GM12872 (cell line): ENCODE results near the gene RWDD3.

Experiments
- TF ChIP-seq, protein P1 (sequence below): IDR thresholded peaks from 3 replicates; pipeline ENCODE4 v1.5.1; 2011; ENCODE audit warnings: low read depth, mild to moderate bottlenecking, low read length, moderate library complexity; ENCODE audit not compliant: insufficient read depth

The RWDD3 gene

DNA sequence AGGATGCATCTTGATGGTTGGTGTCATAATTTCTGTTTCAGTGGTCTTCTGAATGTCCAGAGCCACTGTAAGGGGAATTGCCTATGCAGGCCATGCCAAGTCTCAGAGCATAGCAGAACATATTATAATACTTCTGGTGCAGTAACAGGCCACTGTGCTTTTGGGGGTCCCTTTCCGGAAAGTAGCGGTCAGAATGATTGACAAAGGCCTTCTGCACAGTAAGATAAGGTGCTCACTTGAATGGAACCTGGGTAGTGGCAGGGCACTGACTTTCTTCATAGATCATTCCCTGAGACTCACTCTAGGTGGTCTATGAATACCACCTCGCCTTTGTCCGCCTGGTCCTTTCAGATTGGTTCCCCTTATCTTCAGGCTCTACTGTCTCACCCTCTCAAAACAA lies 28.9 kb downstream of the RWDD3 start:
- TF ChIP-seq, protein P1, sequence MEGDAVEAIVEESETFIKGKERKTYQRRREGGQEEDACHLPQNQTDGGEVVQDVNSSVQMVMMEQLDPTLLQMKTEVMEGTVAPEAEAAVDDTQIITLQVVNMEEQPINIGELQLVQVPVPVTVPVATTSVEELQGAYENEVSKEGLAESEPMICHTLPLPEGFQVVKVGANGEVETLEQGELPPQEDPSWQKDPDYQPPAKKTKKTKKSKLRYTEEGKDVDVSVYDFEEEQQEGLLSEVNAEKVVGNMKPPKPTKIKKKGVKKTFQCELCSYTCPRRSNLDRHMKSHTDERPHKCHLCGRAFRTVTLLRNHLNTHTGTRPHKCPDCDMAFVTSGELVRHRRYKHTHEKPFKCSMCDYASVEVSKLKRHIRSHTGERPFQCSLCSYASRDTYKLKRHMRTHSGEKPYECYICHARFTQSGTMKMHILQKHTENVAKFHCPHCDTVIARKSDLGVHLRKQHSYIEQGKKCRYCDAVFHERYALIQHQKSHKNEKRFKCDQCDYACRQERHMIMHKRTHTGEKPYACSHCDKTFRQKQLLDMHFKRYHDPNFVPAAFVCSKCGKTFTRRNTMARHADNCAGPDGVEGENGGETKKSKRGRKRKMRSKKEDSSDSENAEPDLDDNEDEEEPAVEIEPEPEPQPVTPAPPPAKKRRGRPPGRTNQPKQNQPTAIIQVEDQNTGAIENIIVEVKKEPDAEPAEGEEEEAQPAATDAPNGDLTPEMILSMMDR = no peak

DNA sequence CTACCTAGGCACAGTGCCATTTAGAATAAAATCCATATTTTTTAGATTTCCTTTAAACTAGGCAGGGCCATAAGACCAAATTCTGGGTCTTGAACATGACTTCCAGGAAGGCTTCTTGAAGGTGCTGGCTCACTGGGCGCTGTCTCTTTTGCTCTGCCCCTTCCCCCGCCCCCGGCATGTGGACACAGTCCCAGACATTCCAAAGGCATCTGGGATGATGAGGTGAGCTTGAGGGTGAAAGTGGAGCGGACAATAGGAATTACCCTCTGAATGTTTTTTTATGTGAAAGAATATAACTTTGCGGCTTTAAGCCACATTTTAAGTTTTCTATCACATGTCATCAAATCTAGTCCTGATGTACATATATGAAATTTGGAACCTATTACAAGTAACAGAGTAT lies 29.4 kb downstream of the RWDD3 start:
- TF ChIP-seq, protein P1 = no peak

DNA sequence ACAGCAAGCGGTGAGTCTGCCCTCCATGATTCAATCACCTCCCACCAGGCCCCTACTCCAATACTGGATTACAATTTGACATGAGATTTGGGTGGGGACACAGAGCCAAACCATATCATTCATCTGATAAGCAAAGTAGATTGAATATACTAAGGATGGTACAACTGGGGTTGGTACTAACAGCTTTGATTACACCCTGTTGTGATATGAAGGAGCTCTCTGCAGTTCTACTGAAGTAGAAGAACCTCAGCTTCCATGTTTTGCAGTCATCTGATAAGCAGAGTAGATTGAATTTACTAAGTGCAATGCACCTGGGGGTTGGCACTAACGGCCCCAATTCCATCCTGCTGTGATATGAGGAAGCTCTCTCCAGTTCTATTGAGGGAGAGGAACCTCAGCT lies 31.1 kb downstream of the RWDD3 start:
- TF ChIP-seq, protein P1 = no peak

DNA sequence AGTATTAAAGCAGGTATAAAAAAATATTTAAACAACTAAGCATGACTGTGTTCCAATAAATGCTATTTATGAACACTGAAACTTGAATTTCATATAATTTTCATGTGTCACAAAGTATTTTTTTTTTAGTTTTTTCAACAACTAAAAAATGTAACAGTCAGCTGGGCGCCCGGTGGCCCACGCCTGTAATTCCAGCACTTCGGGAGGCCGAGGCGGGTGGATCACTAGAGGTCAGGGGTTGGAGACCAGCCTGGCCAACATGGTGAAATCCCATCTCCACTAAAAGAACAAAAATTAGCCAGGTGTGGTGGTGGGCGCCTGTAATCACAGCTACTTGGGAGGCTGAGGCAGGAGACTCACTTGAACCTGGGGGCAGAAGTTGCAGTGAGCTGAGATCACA lies 42.4 kb downstream of the RWDD3 start:
- TF ChIP-seq, protein P1 = no peak

DNA sequence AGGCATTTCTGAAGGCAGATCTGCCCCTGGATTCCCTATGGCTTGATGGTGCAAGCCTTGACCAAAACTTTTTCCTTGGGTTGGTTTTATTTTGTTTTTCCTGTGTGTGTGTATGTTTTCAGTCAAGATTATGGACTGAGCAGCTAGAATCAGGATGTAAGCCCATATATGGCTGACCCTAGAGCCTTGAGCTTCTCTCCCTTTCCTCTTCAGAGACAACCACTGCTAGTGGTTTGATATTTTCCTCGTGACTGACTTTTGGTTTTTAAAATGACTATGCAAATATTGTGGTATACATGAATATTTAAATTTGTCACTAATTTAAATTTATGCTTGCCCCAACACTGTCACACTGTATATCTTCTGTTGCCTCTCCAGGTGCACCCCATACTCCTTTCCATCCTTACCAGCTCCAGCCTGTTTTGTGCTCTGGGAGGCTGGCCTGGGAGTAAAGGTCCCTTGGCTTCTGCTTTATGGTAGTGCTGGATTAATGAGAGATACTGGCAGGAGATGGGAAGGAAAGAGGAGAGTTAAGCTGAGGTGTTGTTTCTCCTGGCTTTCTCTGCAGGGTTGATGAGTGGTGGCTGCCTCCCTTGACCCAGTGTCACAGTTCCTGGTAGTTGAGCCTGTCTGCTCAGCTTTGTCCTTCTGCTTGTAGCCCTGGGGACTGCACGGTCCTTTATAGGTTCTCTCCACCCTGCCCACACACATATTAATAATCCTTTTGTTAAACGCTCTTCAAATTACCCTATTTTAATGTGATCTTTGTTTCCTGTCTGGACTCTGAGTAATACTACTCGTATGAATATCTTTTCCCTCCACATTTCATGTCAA lies 44.4 kb downstream of the RWDD3 start:
- TF ChIP-seq, protein P1 = no peak

DNA sequence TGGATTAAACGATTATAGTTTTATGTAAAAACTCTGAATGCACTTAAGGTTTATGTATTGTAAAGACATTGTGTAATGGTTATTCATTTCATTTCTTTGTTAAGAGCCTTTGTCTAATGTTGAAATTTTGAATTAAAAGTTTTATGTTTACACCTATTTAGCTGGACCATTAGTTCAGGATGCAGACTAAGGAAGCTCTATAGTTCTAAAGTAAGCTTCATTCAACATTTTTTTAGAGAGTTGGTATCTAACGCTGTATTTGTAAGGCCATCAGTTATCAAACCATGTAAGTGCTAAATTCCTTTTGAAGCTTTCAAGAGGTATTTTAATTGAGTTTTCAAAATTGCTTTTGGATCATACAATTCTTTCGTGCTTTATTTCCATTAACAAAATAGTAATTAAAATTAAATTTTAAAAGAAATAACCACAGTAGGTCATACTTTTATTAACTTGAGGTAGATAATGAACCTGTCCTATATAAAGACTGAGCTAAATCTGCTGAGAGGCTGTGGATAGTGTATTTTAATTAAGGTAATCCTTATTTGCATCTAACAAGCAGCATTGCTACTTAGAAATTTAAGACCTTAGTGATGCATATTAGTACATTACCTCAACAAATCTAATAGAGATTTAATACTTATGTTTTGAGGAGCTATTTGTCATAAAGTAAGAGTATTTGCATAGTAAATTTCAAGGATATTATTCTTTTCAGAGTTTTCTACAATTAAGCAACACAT lies 47.9 kb downstream of the RWDD3 start:
- TF ChIP-seq, protein P1 = no peak

DNA sequence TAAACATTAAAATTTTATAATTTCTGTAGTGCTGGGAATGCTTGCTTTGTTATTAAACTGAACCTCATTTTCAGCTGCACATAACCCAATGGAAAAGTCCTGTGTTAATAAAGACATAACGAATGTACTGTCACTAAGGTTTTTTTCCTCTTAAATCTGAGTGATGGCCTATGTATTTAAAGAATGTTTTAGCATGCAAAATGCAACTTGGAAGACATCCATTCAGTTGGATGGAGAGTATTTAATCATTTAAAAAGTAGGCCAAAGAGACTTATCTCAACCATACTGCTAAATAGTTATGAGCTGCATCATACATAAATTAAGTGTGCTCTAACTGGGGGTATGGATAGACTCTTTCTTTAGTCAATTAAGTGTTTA lies 48.5 kb downstream of the RWDD3 start:
- TF ChIP-seq, protein P1 = no peak
